ENCODE data around the gene TMEM119.

TMEM119 gene

GRCh38 chr12:108604208-108604941 is 6.5 kb upstream of the TMEM119 start:
- no peak for TF ChIP-seq CTCF (IDR thresholded peaks at IDR 0.05)
- no peak overlapping the region for H3K4me3 ChIP-seq
- DNase-seq (ENCODE audit: low spot score): no peak
- no peak overlapping the region for H3K27ac ChIP-seq

- TF ChIP-seq CTCF (IDR thresholded peaks at IDR 0.05): no peak
- no peak for DNase-seq (ENCODE audit: low spot score)
- H3K27ac ChIP-seq: no peak overlapping the region
- H3K4me3 ChIP-seq: no peak overlapping the region
Measured at GRCh38 chr12:108603743-108604142, 5.9 kb upstream of the TMEM119 start.

- no peak overlapping the region for H3K27ac ChIP-seq
- TF ChIP-seq CTCF (IDR thresholded peaks at IDR 0.05): no peak
- DNase-seq (ENCODE audit: low spot score): no peak
Measured at GRCh38 chr12:108602976-108603704, 5.3 kb upstream of the TMEM119 start.

GRCh38 chr12:108602209-108602705 is 4.4 kb upstream of the TMEM119 start:
- no peak overlapping the region for H3K27ac ChIP-seq
- DNase-seq (ENCODE audit: low spot score): no peak
- TF ChIP-seq CTCF (IDR thresholded peaks at IDR 0.05): no peak
- no peak overlapping the region for H3K4me3 ChIP-seq

More at GRCh38 chr12:108602976-108603704, 5.3 kb upstream of the TMEM119 start:
- H3K4me3 ChIP-seq: no peak overlapping the region

- no peak for TF ChIP-seq CTCF (IDR thresholded peaks at IDR 0.05)
- no peak for DNase-seq (ENCODE audit: low spot score)
- no peak overlapping the region for H3K27ac ChIP-seq
- no peak overlapping the region for H3K4me3 ChIP-seq
Measured at GRCh38 chr12:108600702-108601007, 2.8 kb upstream of the TMEM119 start.

- no peak overlapping the region for H3K27ac ChIP-seq
- no peak for TF ChIP-seq CTCF (IDR thresholded peaks at IDR 0.05)
- no peak for DNase-seq (ENCODE audit: low spot score)
Measured at GRCh38 chr12:108599948-108600701, 2.2 kb upstream of the TMEM119 start.

More at GRCh38 chr12:108599948-108600701, 2.2 kb upstream of the TMEM119 start:
- no peak overlapping the region for H3K4me3 ChIP-seq

Data from coronary artery (tissue), 2 donors.